Hematopoietic multipotent progenitor cell treated with erythropoietin and hydrocortisone succinate and interleukin-3 and kit ligand, for 4 days (in vitro differentiated cells): ENCODE measurements around the gene CCL17.
A peak's percentile ranks its signal among the peaks of the same experiment; 100 is the strongest.
"Not testable (repeated sequence)": the region's sequence is repeated elsewhere in the genome, so short reads cannot be mapped to it uniquely, and the experiment has no call there.

Source experiments
- DNase-seq: peaks from one replicate; pipeline ENCODE4 v3.0.0-alpha.2; 2015

Gene CCL17

DNA sequence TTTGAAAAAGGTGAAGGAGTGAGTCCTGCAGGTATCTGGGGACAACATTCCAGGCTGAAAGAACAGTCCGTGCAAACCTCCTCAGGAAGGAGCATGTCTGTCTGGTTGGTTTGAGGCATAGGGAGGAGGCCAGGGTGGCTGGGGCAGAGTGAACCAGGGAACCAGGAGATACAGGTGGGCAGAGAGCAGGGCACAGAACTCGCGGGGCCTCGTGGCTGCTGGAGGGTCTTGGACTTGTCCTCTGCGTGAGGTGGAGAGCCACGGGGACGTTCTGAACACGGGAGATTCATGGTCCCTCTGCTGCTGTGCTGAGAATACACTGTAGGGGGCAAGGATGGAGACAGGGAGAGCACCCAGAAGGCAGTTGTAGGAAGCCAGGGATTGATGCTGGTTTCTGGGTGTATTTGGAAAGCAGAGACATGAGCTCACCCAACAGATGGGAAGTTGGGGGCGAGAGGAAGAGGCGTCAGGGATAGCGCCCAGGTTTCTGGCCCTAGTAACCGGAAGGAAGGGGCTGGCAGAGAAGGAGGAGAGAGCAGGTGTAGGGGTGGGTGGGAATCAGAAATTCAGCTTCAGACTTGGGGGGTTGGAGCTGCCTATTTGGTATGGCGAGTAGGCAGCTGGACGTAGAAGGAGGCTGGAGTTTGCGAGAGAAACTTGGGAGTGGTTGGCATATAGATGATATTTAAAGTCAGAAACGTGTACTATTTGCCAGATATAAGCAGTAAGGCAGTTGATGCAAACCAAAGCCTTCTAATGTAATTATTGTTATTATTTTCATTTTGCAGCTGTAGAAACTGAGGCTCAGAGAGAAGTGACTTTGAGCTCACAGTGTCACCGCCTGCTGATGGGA is at the start of gene CCL17:
TSS of gene CCL17 (plus strand) at position 803 of the 853 bp plus-strand sequence. CDS start 9,166 bp downstream, outside the sequence.
- DNase-seq = no peak

DNA sequence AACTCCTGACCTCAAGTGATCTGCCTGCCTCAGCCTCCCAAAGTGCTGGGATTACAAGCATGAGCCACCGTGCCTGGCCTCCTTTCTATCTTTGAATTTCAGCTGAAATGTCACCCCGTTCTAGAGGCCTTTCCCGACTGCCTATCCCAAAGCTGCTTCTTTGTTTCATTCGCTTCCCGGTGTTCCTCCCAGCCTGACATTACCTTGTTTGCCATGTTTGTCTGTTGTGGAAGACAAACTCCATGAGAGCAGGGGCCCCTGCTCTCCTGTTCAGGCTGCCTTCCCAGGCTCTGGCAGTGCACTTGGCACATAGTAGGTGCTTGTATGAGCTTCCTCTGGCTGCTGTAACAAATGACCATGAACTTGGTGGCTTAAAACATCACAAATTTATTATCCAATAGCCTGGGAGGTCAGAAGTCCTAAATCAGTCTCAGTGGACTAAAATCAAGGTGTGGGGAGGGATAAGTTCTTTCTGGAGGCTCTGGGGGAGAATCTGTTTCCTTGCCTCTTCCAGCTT is 48.6 kb upstream of the CCL17 start:
- no peak for DNase-seq

GRCh38 chr16:57356547-57356946 is 48.0 kb upstream of the CCL17 start:
- DNase-seq = no peak

DNA sequence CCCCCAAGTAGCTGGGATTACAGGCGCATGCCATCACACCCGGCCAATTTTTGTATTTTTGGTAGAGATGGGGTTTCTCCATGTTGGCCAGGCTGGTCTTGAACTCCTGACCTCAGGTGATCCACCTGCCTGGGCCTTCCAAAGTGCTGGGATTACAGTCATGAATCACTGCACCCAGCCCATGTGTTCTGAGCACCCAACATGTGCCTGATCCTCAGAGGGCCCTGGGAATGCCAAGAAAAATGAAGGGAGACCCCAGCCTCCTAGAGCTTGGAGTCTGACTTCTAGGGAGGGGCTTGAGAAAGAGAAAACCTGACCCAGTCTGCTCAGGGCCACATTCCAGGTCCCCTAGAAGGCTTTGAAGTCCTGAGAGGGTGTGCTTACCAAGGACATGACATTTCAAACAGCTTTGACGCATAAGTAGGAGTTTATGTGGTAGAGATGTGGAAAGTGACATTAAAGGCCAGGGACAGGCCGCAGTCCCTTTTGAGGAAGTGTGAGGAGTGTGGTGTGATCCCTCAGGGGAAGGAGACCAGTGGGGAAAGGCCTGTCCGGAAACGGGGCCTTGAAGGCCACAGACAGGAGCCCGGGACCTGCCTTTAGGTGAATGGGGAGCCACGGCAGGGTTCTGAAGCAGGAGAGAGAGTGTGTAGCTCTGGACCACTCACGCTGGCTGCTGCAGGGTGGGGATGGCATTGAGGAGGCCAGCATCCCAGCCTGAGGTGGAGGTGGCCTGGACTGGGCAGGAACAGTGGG is 47.1 kb upstream of the CCL17 start:
- no peak for DNase-seq

- DNase-seq = no peak
These were observed 46.5 kb upstream of the CCL17 start for GRCh38 chr16:57358086-57358420.

- DNase-seq = no peak
These were observed 46.0 kb upstream of the CCL17 start, which contains the start of gene CCL22 for GRCh38 chr16:57358527-57359095. TSS of gene CCL22 (plus strand) at chr16:57358783. CDS start at chr16:57358817, 34 bp downstream.

DNA sequence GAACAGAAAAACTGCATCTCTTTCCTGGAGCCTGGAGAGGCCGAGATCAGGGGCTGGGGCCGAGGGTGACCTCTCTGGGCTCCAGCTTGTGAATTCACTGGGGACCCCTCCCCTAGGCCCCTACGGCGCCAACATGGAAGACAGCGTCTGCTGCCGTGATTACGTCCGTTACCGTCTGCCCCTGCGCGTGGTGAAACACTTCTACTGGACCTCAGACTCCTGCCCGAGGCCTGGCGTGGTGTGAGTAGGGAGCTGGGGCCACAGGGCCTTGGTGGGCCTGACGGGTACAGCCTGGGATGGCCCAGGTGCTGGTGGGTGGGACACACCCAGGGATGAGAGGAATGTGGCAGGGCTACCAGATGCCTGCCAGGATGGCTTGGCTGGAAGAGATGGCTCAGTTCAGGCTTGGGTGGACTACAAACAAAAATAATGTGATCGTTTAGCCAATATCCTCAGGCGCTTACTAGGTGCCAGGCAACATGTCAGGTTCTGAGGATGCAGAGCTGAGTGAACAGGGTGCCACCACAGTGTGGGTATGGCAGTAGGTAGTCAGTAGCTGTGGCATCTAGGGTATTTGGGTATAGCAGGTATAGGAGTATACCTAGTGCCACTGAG is 44.1 kb upstream of the CCL17 start:
- no peak for DNase-seq

DNA sequence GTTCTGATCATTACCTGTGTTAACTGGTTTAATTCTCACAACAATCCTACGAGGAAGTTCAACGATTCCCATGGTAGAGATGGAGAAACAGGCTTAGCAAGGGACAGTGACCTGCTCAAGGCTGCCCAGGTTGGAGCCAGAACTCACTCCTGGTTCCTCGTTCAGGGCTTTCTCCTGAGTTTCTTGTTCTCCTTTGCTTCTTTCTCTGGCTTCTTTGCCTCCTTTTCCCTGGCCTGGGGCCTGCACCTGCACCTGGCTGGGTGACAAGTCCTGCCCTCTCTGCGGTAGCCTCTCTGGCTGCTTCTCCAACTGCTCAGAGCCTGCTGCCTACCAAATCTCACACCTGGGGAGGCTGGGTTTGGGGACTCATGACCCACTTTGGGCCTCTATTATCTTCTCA is 43.2 kb upstream of the CCL17 start:
- DNase-seq = no peak

DNA sequence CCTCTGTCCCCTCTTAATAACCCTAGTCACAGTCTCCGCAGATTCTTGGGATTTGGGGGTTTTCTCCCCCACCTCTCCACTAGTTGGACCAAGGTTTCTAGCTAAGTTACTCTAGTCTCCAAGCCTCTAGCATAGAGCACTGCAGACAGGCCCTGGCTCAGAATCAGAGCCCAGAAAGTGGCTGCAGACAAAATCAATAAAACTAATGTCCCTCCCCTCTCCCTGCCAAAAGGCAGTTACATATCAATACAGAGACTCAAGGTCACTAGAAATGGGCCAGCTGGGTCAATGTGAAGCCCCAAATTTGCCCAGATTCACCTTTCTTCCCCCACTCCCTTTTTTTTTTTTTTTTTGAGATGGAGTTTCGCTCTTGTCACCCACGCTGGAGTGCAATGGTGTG is 40.4 kb upstream of the CCL17 start:
- DNase-seq = no peak

- DNase-seq = peak; percentile 49
These were observed 38.0 kb upstream of the CCL17 start for GRCh38 chr16:57366544-57367040.

- no peak for DNase-seq
These were observed 37.3 kb upstream of the CCL17 start for GRCh38 chr16:57367116-57367752.

DNA sequence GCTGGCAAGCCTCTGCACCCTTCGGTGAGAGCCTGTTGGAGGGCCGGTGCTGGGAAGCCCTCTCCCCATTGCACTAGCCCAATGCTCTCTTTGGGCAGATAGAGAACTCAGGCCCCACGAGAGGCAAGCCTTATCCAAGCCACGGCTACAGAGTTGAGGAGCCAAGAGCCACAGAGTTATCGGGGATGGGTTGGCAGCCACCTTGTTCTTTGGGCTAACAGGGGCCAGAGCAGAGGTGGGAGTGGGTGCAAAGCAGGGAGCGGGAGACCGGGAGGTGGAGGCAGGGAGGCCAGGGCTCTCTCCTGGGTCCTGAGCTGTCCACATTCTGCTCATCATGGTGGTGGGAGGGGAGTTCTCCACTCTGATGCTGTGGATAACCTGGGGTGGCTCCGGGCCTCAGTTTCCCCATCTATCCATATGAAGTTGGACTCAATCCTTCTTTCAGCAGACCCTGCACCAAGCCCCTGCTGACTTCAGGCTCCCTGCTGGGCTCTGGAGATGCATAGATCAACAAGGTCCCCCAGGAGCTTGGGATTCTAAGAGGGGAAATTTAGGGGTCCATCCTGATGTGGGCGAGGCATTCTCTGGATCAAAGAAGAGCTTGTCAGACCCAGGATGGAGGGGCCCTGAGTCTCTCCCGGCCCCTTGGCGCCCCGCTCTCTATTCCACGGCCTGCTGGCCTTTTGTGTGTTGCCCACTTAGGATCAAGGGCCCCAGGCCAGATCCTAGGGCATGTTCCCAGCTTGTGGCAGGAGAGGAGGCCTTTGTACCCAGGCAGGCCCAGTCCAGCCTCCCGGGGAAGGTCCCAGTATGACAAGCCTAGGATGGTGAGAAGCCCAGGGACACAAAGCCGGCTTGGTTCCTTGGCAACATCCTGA is 32.8 kb upstream of the CCL17 start:
- no peak for DNase-seq

GRCh38 chr16:57372372-57373116 is 32.0 kb upstream of the CCL17 start, which contains the start of gene CX3CL1:
TSS of gene CX3CL1 (plus strand) at chr16:57372490. CDS start at chr16:57372569, 79 bp downstream.
- no peak for DNase-seq

DNA sequence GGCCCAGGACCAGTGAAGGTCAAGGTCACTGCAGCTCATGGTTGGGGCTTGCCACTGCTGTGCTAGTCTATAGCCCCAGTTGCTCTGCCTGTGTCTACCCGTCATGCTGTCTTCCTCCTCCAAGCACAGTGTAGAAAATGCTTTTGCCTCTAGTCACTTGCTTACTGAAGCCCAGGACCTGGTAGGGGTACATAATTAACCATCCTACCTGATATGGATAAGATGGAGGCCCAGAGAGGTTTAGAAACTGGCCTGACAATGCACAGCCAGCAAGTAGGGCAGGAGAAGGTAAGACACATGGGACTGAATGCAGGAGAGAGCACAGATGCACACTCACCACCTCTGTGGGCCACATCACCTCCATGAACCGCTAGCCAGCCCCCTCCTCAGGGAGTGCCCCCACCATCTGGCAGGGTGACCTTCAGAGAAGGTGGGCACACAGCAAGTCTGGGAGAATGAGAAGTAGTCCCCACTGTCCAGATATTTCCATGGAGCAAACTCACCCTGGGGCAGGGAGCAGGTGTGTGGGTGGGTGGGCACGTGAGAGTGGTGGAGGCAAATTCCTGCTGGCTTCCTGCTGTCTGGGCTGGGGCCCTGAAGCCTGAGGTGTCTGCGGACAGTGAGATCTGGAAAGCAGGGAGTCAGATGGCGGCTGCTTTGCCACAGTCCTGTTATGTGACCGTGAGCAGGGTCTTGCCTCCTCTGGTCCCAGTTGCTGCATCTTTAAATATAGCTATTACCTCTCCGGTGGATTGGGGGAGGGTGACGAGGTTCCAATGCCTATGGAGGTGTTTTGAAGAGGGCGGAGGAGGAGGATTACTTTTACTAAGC is 31.2 kb upstream of the CCL17 start:
- DNase-seq = no peak

GRCh38 chr16:57374067-57374534 is 30.5 kb upstream of the CCL17 start:
- no peak for DNase-seq

- not testable (repeated sequence) for DNase-seq
These were observed 29.6 kb upstream of the CCL17 start for GRCh38 chr16:57374925-57375465.

DNA sequence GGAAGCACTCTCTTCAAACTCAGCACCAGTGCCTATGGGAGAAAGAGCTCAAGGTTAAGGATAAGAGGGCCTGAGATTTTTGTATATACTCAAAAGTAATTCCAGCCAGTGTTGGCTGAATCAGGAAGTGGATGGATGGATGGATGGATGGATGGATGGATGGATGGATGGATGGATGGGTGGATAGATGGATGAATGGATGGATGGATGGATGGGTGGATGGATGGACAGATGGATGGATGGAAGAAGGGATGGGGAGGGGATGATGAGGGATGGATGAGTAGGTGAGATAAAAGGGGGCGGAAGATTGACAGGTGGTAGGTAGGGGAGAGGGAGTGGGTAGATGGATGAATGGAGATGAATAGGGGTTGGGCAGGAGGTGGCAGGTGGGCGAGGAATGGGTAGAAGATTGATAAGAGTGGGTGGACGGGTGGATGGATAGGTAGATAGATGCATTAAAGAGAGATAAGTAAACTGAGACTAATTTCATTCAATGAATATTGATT is 28.2 kb upstream of the CCL17 start:
- no peak for DNase-seq

DNA sequence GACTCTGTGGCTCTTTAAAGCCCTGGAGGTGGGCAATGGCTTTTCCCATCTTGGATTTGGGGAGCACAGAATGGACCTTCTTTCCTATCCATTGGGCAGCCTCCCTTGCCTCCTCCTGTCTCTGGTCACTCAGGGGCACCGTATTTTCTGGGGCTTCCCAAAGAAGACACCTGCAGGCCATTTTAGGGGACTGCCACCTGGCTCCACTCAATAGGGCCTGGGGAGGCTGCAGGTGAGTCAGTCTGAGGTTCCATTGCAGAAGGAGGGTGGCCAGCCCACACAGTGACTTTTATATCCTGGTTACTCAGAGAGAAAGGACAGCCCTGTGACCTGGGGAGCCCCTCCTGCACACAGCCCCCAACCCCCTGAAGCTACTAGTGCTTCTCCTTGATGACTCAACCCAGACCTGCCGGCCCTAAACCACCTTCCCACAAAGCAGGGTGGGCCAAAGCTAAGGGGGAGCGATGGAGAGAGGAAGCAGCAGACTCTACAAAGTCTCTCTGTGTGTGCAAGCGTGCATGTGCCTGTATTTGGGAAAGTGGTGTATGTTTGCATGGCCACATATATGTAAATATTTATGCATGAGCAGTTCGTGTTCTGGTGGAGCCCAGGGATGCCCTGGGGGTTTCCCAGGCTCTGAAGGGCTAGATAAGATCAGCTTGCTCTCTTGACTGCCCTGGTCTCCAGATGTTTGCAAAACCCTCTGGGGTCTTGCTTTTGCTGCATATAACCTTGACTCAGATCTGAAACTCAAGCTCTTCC is 27.3 kb upstream of the CCL17 start:
- no peak for DNase-seq
